Spleen (tissue), 11 donors: ENCODE results near the gene TRIM25. TPM values are rescaled to one million over a fixed set of nuclear protein-coding genes. Genes with fewer than 3 reads are reported as not detected.

Experiments
- DNase-seq: peaks from one replicate; pipeline ENCODE4 v3.0.0-alpha.2; 2020
- H3K27ac ChIP-seq, 8 donors: fragments of 200-600 bp; sonication (generic) in 7 of 8; 1 replicate in 4 of 8; 2 replicates in 4 of 8; pipeline versions ENCODE4 v1.5.0 to v1.8.0; 2016 to 2021; ENCODE audit warnings: inconsistent platforms in 4 of 8, mild to moderate bottlenecking in 4 of 8, moderate library complexity in 1 of 8
- H3K27me3 ChIP-seq, 7 donors: fragments of 200-600 bp; sonication (generic) in 6 of 7; replicated peaks in 1 of 7; 1 replicate in 4 of 7; 2 replicates in 3 of 7; pipeline versions ENCODE4 v1.5.0 to v1.8.0; 2016 to 2021; ENCODE audit warnings: inconsistent platforms in 3 of 7, mild to moderate bottlenecking in 1 of 7
- H3K36me3 ChIP-seq, 6 donors: fragments of 200-600 bp; sonication (generic) in 5 of 6; 1 replicate in 4 of 6; 2 replicates in 2 of 6; pipeline versions ENCODE4 v1.5.0 to v1.8.0; 2016 to 2021; ENCODE audit warnings: inconsistent platforms in 2 of 6
- H3K4me1 ChIP-seq, 6 donors: fragments of 200-600 bp; sonication (generic) in 5 of 6; 1 replicate in 3 of 6; 2 replicates in 3 of 6; pipeline versions ENCODE4 v1.5.0 to v1.8.0; 2016 to 2021; ENCODE audit warnings: inconsistent platforms in 3 of 6
- H3K4me3 ChIP-seq, 8 donors: fragments of 200-600 bp; sonication (generic) in 7 of 8; 1 replicate in 4 of 8; 2 replicates in 4 of 8; pipeline versions ENCODE4 v1.5.0 to v1.8.0; 2016 to 2021; ENCODE audit warnings: inconsistent platforms in 4 of 8, mild to moderate bottlenecking in 4 of 8, moderate library complexity in 2 of 8
- H3K9me3 ChIP-seq, 8 donors: fragments of 200-600 bp; sonication (generic) in 7 of 8; 1 replicate in 4 of 8; 2 replicates in 4 of 8; pipeline versions ENCODE4 v1.5.0 to v1.8.0; 2016 to 2021; ENCODE audit warnings: inconsistent platforms in 4 of 8
- POLR2A ChIP-seq, 3 donors: fragments of 450-650 bp; IDR thresholded peaks; one replicate each; pipeline ENCODE4 v1.5.1; 2017; ENCODE audit warnings: antibody characterized with exemption in 3 of 3, mild to moderate bottlenecking in 1 of 3
- POLR2AphosphoS5 ChIP-seq, 3 donors: sonication (generic); formaldehyde crosslinking; IDR thresholded peaks; one replicate each; pipeline ENCODE4 v1.5.1; 2017; ENCODE audit warnings: antibody characterized with exemption in 3 of 3
- WGBS, 5 donors: extraction: QIAGEN DNeasy Blood & Tissue Kit in 3 of 5; methylation state at CpG; one replicate each; pipeline versions ENCODE4 v1.1.5 to v1.1.7; 2013 to 2018; 5-methylcytosine and 5-hydroxymethylcytosine counted together
- intact Hi-C: fragments of 100-400 bp; cut with DNase I; formaldehyde crosslinking; loops from one replicate; pipeline ENCODE4 v1.15.0; 2023; ENCODE audit warnings: low total_unique reads
- polyA plus RNA-seq, 3 donors: library from polyadenylated mRNA; stranded (reverse); fragments of 200-250 nt; gene quantifications; one replicate each; pipeline ENCODE4 v1.2.1, GENCODE V29; 2013
- total RNA-seq, 7 donors: library from RNA; depleted of rRNA in 3 of 7; stranded (reverse); fragments of >200 nt in 3 of 7; fragmentation: NEBNext Ultra II Directional in 4 of 7; extraction: Animal tissue kit (Norgen Biotek cat#: 25700) in 4 of 7; gene quantifications; one replicate each; pipeline versions ENCODE4 v1.1.0 to v1.2.1, GENCODE V29; 2016 to 2021
- TF ChIP-seq, protein P1 (sequence below), 11 experiments: fragments of 200-600 bp in 7 of 11; fragments of 450-650 bp in 4 of 11; sonication (generic) in 4 of 11; IDR thresholded peaks in 8 of 11; conservative IDR thresholded peaks in 3 of 11; 1 replicate in 7 of 11; 2 replicates in 4 of 11; pipeline versions ENCODE4 v1.4.0 to v1.8.0; 2016 to 2021; ENCODE audit warnings: antibody characterized with exemption in 11 of 11, inconsistent platforms in 4 of 11, mild to moderate bottlenecking in 1 of 11
- donor health status: healthy with polysubstance abuse.
- donor health status: DM: no; HTN: no; CAD: no; lungs with moderate emphysema.
- donor health status: DM: no; HTN: no; CAD: no.
- donor health status: Bipolar disorder and iron deficiency.
- donor health status: healthy.
- donor health status: DM: no; HTN: no; CAD: no.
- donor health status: DM: yes; HTN: yes; CAD: no.

TRIM25 gene
- total and polyA plus RNA-seq, 10 donors = 13.8 to 168 (median 122) TPM

DNA sequence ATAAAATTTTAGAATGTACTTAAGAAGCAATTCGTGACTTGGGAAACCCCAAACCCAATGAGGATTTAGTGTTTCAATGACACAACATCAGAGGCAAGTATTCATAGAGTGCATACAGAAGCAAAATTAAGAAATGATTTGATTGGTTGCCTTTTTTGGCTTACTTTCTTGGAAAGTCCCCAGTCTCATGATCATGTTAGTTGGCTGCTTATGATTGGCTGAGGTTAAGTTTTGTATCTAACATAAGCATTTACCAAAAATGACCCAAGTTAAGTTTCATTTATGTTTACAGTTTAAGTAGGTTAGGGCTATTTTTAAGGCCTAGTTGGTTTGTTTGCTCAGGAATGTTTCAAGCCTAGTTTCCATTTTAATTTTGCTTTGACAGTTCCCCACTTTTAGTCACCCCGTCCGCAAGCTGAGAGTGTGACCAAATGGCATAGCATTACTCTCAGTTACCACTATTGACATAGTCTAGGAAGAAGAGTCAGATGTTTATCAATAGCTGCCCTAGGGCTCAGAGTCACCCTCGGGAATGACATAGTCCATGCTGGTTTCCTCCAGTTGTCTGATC, 43.7 kb downstream of the TRIM25 start:
- DNase-seq = no peak
- H3K27me3 ChIP-seq = no peaks in the 10 kb centered on the region
- H3K4me1 ChIP-seq = no peaks in the 10 kb centered on the region
- peak overlapping the region in 2 of 8 donors; percentile 15 to 18 for H3K27ac ChIP-seq
- H3K9me3 ChIP-seq = no peaks in the 10 kb centered on the region
- TF ChIP-seq POLR2A (IDR thresholded peaks at IDR 0.05) (no peak), POLR2AphosphoS5 (IDR thresholded peaks at IDR 0.05) (no peak)
- TF ChIP-seq, protein P1, sequence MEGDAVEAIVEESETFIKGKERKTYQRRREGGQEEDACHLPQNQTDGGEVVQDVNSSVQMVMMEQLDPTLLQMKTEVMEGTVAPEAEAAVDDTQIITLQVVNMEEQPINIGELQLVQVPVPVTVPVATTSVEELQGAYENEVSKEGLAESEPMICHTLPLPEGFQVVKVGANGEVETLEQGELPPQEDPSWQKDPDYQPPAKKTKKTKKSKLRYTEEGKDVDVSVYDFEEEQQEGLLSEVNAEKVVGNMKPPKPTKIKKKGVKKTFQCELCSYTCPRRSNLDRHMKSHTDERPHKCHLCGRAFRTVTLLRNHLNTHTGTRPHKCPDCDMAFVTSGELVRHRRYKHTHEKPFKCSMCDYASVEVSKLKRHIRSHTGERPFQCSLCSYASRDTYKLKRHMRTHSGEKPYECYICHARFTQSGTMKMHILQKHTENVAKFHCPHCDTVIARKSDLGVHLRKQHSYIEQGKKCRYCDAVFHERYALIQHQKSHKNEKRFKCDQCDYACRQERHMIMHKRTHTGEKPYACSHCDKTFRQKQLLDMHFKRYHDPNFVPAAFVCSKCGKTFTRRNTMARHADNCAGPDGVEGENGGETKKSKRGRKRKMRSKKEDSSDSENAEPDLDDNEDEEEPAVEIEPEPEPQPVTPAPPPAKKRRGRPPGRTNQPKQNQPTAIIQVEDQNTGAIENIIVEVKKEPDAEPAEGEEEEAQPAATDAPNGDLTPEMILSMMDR (IDR thresholded peaks at IDR 0.05 in 8 of 11, conservative IDR thresholded peaks at IDR 0.05 in 3 of 11) = no peak
- H3K36me3 ChIP-seq = peaks cover 0 to 12% (median 2%) of the 10 kb centered on the region in 6 donors
- no peak overlapping the region for H3K4me3 ChIP-seq
- WGBS, 5 donors = 57 to 83% (median 78%) methylated on average over 4 of the region's 4 CpGs
- intact Hi-C loops = no loop called here

DNA sequence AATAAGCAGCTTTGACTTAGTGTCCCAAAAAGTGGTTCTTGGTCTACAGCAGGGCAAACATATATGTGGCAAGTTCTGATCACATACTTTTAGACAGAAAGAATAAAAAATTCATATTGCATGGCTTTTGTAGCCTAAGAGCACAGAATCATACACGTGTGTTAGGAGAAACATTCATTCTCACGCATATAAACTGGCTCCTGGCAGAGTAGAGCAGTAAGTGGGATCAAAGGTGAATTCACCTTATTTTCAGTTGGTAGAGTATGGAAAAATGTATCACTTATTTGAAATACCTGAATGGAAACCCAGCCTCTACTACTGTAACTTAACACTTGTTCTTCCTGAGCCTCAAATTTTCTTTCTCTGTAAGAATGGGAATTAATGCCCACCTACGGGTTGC, 45.1 kb downstream of the TRIM25 start:
- no peaks in the 10 kb centered on the region for H3K27me3 ChIP-seq
- WGBS, 5 donors = 94 to 99% (median 95%) methylated on average over 3 of the region's 3 CpGs
- no peak overlapping the region for H3K4me3 ChIP-seq
- peak overlapping the region in 1 of 8 donors; percentile 65 for H3K27ac ChIP-seq
- DNase-seq = no peak
- H3K4me1 ChIP-seq = no peaks in the 10 kb centered on the region
- intact Hi-C loops = no loop called here
- no peaks in the 10 kb centered on the region for H3K9me3 ChIP-seq
- peaks cover 0 to 24% (median 4%) of the 10 kb centered on the region in 6 donors for H3K36me3 ChIP-seq
- TF ChIP-seq POLR2AphosphoS5 (IDR thresholded peaks at IDR 0.05) (no peak), POLR2A (IDR thresholded peaks at IDR 0.05) (no peak)
- TF ChIP-seq, protein P1 (IDR thresholded peaks at IDR 0.05 in 8 of 11, conservative IDR thresholded peaks at IDR 0.05 in 3 of 11) = no peak

DNA sequence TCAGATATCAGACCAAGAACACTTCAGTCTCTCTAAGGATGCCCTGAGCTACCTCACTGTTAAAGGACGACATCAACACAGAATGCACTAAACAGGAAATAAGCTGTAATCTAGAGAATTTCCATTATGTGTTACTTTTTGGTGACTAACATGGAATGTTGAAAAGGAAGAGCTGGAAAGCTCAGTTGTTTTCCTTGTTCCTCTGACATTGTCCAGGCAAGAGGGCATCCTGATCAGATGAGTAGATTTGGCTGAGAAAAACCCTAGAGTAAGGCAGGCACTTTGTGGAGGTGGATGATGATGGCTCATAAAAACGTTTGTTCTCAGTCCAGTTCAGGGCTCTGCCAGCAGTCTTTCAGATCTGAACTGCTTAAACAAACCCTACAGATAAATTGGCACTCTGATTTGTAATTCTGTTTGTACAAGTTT, 45.9 kb downstream of the TRIM25 start:
- Histone ChIP-seq H3K27me3 (no peaks in the 10 kb centered on the region), H3K36me3 (peaks cover 0 to 32% (median 6%) of the 10 kb centered on the region in 6 donors), H3K4me3 (no peak overlapping the region), H3K9me3 (no peaks in the 10 kb centered on the region), H3K4me1 (no peaks in the 10 kb centered on the region), H3K27ac (peak overlapping the region in 2 of 8 donors; percentile 29 to 65)
- 37 to 71% (median 48%) methylated on average over 2 of the region's 2 CpGs for WGBS, 5 donors
- TF ChIP-seq POLR2A (IDR thresholded peaks at IDR 0.05) (no peak), POLR2AphosphoS5 (IDR thresholded peaks at IDR 0.05) (no peak)
- TF ChIP-seq, protein P1 (IDR thresholded peaks at IDR 0.05 in 8 of 11, conservative IDR thresholded peaks at IDR 0.05 in 3 of 11) = no peak
- DNase-seq = no peak
- intact Hi-C loops = no loop called here

DNA sequence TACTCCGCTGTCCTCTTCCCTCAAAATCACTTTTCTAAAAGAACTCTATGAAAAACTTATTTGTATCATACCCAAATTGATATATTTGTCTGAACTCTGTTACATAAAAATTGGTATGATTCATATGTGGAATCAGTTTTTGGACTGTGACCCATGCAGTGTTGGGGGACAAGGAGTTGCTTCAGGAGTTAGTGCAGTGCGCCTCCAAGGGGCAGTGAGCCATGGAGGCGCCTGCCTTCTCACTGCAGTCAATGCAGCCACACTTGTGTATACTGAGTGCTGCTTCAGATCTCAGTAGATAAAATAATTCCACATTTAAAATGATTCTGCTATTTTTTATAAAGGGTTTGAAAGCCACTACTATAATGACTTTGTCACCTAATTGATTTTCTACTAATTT, 47.4 kb downstream of the TRIM25 start:
- Histone ChIP-seq H3K27me3 (no peaks in the 10 kb centered on the region), H3K4me1 (no peaks in the 10 kb centered on the region), H3K4me3 (no peak overlapping the region), H3K36me3 (peaks cover 0 to 46% (median 18%) of the 10 kb centered on the region in 6 donors), H3K9me3 (no peaks in the 10 kb centered on the region), H3K27ac (no peak overlapping the region)
- WGBS, 5 donors = 30 to 70% (median 53%) methylated on average over 3 of the region's 3 CpGs
- DNase-seq = no peak
- intact Hi-C loops = no loop called here
- TF ChIP-seq, protein P1 (IDR thresholded peaks at IDR 0.05 in 8 of 11, conservative IDR thresholded peaks at IDR 0.05 in 3 of 11) = peak in 1 of 11 experiments; percentile 11
- no peak for TF ChIP-seq POLR2AphosphoS5 (IDR thresholded peaks at IDR 0.05)
